K562 (cell line): Measurements from ENCODE around the gene CACNG3. TPM values are rescaled to one million over a fixed set of nuclear protein-coding genes. Genes with fewer than 3 reads are reported as not detected.

Experiments used
- ATAC-seq: fragments of 200-7000 bp; cut with Tn5 transposase; 3 replicates; pipeline ENCODE4 v1.9.1; 2020; ENCODE audit warnings: moderate library complexity
- BruUV-seq: library from RNA; stranded (reverse); fragments of 400-500 nt; replicated peaks from 2 replicates; lab custom pipeline; 2021; lab: Mats Ljungman, UMichigan
- CTCF ChIA-PET: fragments of 300-600 bp; formaldehyde crosslinking; extraction: SDS; loops from one replicate; lab custom pipeline; 2021; ENCODE audit warnings: low intra/inter-chr PET ratio; lab: Yijun Ruan, JAX
- POLR2A ChIA-PET: fragments of 300-600, 350-650 bp; sonication (Branson Sonifier 250); formaldehyde crosslinking; extraction: SDS; loops from one replicate; lab custom pipeline; 2021; ENCODE audit warnings: antibody characterized with exemption, inconsistent platforms; lab: Yijun Ruan, JAX
- DNase-seq, 4 experiments: peaks; one replicate each; pipeline versions ENCODE4 v3.0.0 to v3.0.0-alpha.2; 2011 to 2018; ENCODE audit warnings: low spot score in 3 of 4, mixed read lengths in 3 of 4; ENCODE audit errors: extremely low read depth in 1 of 4
- FAIRE-seq: peaks from 2 replicates; lab custom pipeline; 2011; peaks lifted over from hg19 to GRCh38; lab: Jason Lieb, UNC
- H2AFZ ChIP-seq: 2 replicates; pipeline ENCODE4 v1.6.0; 2011; ENCODE audit warnings: low read depth, low read length, control low read depth, inconsistent platforms
- H3K27ac ChIP-seq: fragments of 200-600 bp; 3 replicates; pipeline ENCODE4 v1.8.0; 2011; ENCODE audit warnings: low read depth, mild to moderate bottlenecking, control low read depth, inconsistent platforms, low read length, moderate library complexity, mixed read lengths; ENCODE audit errors: extremely low read depth
- H3K27me3 ChIP-seq, 2 experiments: fragments of 300-600 bp in 1 of 2; 2 replicates in 1 of 2; 3 replicates in 1 of 2; pipeline versions ENCODE4 v1.6.0 to v1.8.0; 2011; ENCODE audit warnings: inconsistent platforms in 2 of 2, low read length in 2 of 2, mild to moderate bottlenecking in 1 of 2, mixed read lengths in 1 of 2, moderate library complexity in 1 of 2; ENCODE audit not compliant: control insufficient read depth in 2 of 2, insufficient read depth in 2 of 2
- H3K36me3 ChIP-seq: fragments of 300-600 bp; 3 replicates; pipeline ENCODE4 v1.8.0; 2011; ENCODE audit warnings: mild to moderate bottlenecking, low read length, inconsistent platforms; ENCODE audit not compliant: control insufficient read depth, insufficient read depth
- H3K4me1 ChIP-seq, 2 experiments: fragments of 200-600 bp in 1 of 2; replicated peaks in 1 of 2; 2 replicates in 1 of 2; 3 replicates in 1 of 2; pipeline versions ENCODE4 v1.5.1 to v1.8.0; 2011; ENCODE audit warnings: inconsistent platforms in 2 of 2, low read length in 2 of 2, mild to moderate bottlenecking in 1 of 2, mixed read lengths in 1 of 2, moderate library complexity in 1 of 2; ENCODE audit not compliant: control insufficient read depth in 2 of 2, insufficient read depth in 2 of 2
- H3K4me2 ChIP-seq: 2 replicates; pipeline ENCODE4 v1.6.1; 2011; ENCODE audit warnings: low read length, control low read depth, inconsistent platforms, mixed read lengths; ENCODE audit not compliant: insufficient read depth
- H3K4me3 ChIP-seq: fragments of 200-600 bp; sonication (generic), shearing (Covaris generic); 2 replicates; pipeline ENCODE4 v1.5.1; 2016; ENCODE audit warnings: control low read depth, inconsistent platforms
- H3K79me2 ChIP-seq: fragments of 200-600 bp; 3 replicates; pipeline ENCODE4 v1.8.0; 2011; ENCODE audit warnings: low read length, inconsistent platforms; ENCODE audit not compliant: control insufficient read depth, insufficient read depth
- H3K9ac ChIP-seq, 2 experiments: 2 replicates each; pipeline versions ENCODE4 v1.6.0 to v1.6.1; 2011; ENCODE audit warnings: low read depth in 2 of 2, low read length in 2 of 2, control low read depth in 1 of 2, inconsistent platforms in 1 of 2, mild to moderate bottlenecking in 1 of 2, mixed read lengths in 1 of 2; ENCODE audit not compliant: insufficient read depth in 1 of 2
- H3K9me1 ChIP-seq: one replicate; pipeline ENCODE4 v1.6.0; 2011; ENCODE audit warnings: inconsistent platforms, mild to moderate bottlenecking, low read length, moderate library complexity; ENCODE audit not compliant: control insufficient read depth, insufficient read depth
- H3K9me3 ChIP-seq: replicated peaks from 2 replicates; pipeline ENCODE4 v1.5.1; 2011; ENCODE audit warnings: low read depth, low read length, inconsistent platforms; ENCODE audit not compliant: control insufficient read depth, insufficient read depth
- H4K20me1 ChIP-seq: replicated peaks from 2 replicates; pipeline ENCODE4 v1.6.1; 2011; ENCODE audit warnings: low read length, inconsistent platforms, mixed read lengths; ENCODE audit not compliant: control insufficient read depth, insufficient read depth
- ATF1 ChIP-seq, 2 experiments: fragments of 450-650 bp in 1 of 2; IDR thresholded peaks; 2 replicates each; pipeline ENCODE4 v1.6.1; 2016; ENCODE audit warnings: missing compliant biosample characterization in 1 of 2, missing genetic modification characterization in 1 of 2
- ESRRB ChIP-seq: fragments of 250-450 bp; sonication (Bioruptor Pico); IDR thresholded peaks from 2 replicates; pipeline ENCODE4 v1.5.0; 2020; ENCODE audit warnings: mild to moderate bottlenecking, moderate library complexity, borderline replicate concordance
- HDAC8 ChIP-seq: fragments of 450-650 bp; IDR thresholded peaks from 2 replicates; pipeline ENCODE4 v1.6.1; 2016; ENCODE audit warnings: mild to moderate bottlenecking, missing genetic modification characterization, moderate library complexity, missing compliant biosample characterization
- HNRNPUL1 ChIP-seq: fragments of 200-400 bp; formaldehyde crosslinking; IDR thresholded peaks from 2 replicates; pipeline ENCODE4 v1.6.1; 2017; ENCODE audit warnings: low read length
- MAFG ChIP-seq: fragments of 450-650 bp; conservative IDR thresholded peaks from 2 replicates; pipeline ENCODE4 v1.6.1; 2016; ENCODE audit warnings: missing genetic modification characterization, missing compliant biosample characterization
- NFIC ChIP-seq: fragments of 450-650 bp; IDR thresholded peaks from 2 replicates; pipeline ENCODE4 v1.6.1; 2017; ENCODE audit warnings: mild to moderate bottlenecking, inconsistent platforms
- OTX1 ChIP-seq: fragments of 450-650 bp; formaldehyde crosslinking; IDR thresholded peaks from 2 replicates; pipeline ENCODE4 v1.4.0; 2022; ENCODE audit warnings: mild to moderate bottlenecking
- ZNF384 ChIP-seq: IDR thresholded peaks from 2 replicates; pipeline ENCODE4 v1.6.1; 2012; ENCODE audit warnings: low read depth, low read length, improper control_type of control experiment
- ZNF589 ChIP-seq: fragments of 200-800 bp; sonication (Bioruptor generic); IDR thresholded peaks from 2 replicates; pipeline ENCODE4 v1.6.1; 2016; ENCODE audit warnings: low read depth, missing genetic modification characterization, missing compliant biosample characterization
- WGBS: fragments of 100-300 bp; shearing (Covaris generic); methylation state at CpG from one replicate; pipeline ENCODE4 v1.1.6; 2016; ENCODE audit warnings: low coverage, mixed read lengths; ENCODE audit not compliant: insufficient coverage; ENCODE audit errors: missing lambda C conversion rate; 5-methylcytosine and 5-hydroxymethylcytosine counted together
- in situ Hi-C: fragments of 300-500 bp; cut with MboI; formaldehyde crosslinking; loops from 4 replicates; pipeline ENCODE4 v1.15.0; 2018; ENCODE audit warnings: inconsistent platforms, mixed read lengths
- intact Hi-C: fragments of 100-400 bp; cut with micrococcal nuclease; formaldehyde crosslinking; loops from 2 replicates; pipeline ENCODE4 v1.14.2; 2022
- polyA plus RNA-seq, 8 experiments: library from polyadenylated mRNA; depleted of rRNA in 4 of 8; stranded (reverse) in 5 of 8; unstranded in 3 of 8; fragments of >200 nt; fragmentation: Nextera tagmentation in 2 of 8; fragmentation: Illumina TruSeq in 1 of 8; extraction: Ambion mirVana in 2 of 8; extraction: Trizol in 1 of 8; gene quantifications; 2 replicates each; pipeline versions ENCODE4 v1.2.1 to v1.2.3, GENCODE V29; 2011 to 2014; ENCODE audit warnings: inconsistent platforms in 1 of 8, missing spikeins in 1 of 8
- total RNA-seq, 7 experiments: library from RNA; depleted of rRNA in 6 of 7; stranded (reverse); fragments of >200 nt in 6 of 7; fragmentation: Illumina TruSeq in 2 of 7; extraction: Trizol in 2 of 7; gene quantifications; 2 replicates each; pipeline versions ENCODE4 v1.2.1 to v1.2.3, GENCODE V29; 2011 to 2021; ENCODE audit warnings: low replicate concordance in 1 of 7
- TF ChIP-seq, protein P1 (sequence below): sonication (generic); formaldehyde crosslinking; IDR thresholded peaks from 2 replicates; pipeline ENCODE4 v1.8.0; 2023; ENCODE audit warnings: mild to moderate bottlenecking, missing genetic modification reagents
- TF ChIP-seq, protein P2 (sequence below): sonication (generic); formaldehyde crosslinking; IDR thresholded peaks from 2 replicates; pipeline ENCODE4 v1.9.0; 2022; ENCODE audit warnings: mild to moderate bottlenecking, missing genetic modification reagents
- TF ChIP-seq, protein P3 (sequence below): sonication (generic); formaldehyde crosslinking; IDR thresholded peaks from 2 replicates; pipeline ENCODE4 v1.8.0; 2022; ENCODE audit warnings: missing genetic modification reagents, mild to moderate bottlenecking, moderate library complexity, borderline replicate concordance
- TF ChIP-seq, protein P4 (sequence below): sonication (generic); formaldehyde crosslinking; IDR thresholded peaks from 2 replicates; pipeline ENCODE4 v1.8.1; 2023; ENCODE audit warnings: mild to moderate bottlenecking, missing genetic modification reagents

The CACNG3 gene
- total and polyA plus RNA-seq, 9 of the 15 experiments (the other 6 are each of a cell fraction or from before 2014, with no cell fraction given), result not detected

DNA sequence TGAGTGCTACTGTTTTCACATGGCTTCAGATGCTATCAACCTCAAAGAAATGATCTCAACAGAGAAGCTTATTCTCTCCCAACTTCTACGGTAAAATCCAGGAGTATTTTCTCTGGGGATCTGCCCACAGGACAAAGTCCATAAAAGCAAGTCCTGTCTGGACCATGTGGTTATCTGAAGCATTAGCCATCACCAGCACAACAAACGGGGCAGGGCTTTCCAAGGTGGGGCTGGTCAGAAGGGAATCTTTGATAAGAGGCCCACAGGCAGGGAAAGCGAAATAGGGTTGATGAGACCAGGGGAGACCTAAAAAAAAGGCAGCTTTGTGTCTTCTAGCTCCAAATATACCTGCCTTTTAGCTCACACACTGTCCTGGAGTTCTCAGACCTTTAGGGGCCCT lies 38.7 kb upstream of the CACNG3 start (continued):
- TF ChIP-seq, protein P1, sequence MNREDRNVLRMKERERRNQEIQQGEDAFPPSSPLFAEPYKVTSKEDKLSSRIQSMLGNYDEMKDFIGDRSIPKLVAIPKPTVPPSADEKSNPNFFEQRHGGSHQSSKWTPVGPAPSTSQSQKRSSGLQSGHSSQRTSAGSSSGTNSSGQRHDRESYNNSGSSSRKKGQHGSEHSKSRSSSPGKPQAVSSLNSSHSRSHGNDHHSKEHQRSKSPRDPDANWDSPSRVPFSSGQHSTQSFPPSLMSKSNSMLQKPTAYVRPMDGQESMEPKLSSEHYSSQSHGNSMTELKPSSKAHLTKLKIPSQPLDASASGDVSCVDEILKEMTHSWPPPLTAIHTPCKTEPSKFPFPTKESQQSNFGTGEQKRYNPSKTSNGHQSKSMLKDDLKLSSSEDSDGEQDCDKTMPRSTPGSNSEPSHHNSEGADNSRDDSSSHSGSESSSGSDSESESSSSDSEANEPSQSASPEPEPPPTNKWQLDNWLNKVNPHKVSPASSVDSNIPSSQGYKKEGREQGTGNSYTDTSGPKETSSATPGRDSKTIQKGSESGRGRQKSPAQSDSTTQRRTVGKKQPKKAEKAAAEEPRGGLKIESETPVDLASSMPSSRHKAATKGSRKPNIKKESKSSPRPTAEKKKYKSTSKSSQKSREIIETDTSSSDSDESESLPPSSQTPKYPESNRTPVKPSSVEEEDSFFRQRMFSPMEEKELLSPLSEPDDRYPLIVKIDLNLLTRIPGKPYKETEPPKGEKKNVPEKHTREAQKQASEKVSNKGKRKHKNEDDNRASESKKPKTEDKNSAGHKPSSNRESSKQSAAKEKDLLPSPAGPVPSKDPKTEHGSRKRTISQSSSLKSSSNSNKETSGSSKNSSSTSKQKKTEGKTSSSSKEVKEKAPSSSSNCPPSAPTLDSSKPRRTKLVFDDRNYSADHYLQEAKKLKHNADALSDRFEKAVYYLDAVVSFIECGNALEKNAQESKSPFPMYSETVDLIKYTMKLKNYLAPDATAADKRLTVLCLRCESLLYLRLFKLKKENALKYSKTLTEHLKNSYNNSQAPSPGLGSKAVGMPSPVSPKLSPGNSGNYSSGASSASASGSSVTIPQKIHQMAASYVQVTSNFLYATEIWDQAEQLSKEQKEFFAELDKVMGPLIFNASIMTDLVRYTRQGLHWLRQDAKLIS, result no peak
- TF ChIP-seq OTX1 (CRISPR knock-in tag) (no peak), ZNF384 (no peak)

DNA sequence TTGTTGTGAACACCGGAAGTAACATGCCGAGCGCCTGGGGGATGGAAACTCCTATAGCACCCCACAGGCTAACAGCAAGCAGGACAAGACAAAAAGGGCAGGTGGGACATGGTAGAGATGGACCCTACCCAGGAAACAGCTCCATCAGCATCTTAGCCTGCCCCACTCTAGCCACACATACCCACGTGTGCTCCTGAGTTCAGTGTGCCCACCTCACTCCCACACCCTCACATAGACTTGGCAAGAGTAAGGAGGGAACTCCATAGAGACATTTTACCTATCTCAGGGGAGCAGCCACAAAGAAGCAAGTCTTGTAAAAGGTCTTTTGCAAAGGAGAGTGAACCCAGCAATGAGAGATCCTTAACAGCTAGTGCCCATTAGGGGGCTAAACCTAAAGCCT lies 37.8 kb upstream of the CACNG3 start:
- Histone ChIP-seq H3K9me3 (no peaks in the 10 kb centered on the region), H3K79me2 (no peaks in the 10 kb centered on the region), H3K9me1 (peaks cover 4% of the 10 kb centered on the region), H4K20me1 (no peaks in the 10 kb centered on the region), H3K9ac (no peak overlapping the region), H3K4me2 (no peak overlapping the region), H3K27ac (no peak overlapping the region), H3K27me3 (no peaks in the 10 kb centered on the region), H3K36me3 (peaks cover 60% of the 10 kb centered on the region), H3K4me1 (peaks cover 6 to 33% of the 10 kb centered on the region in 2 experiments; a peak in 3 of 5 replicates), H3K4me3 (no peak overlapping the region), H2AFZ (no peak overlapping the region)
- BruUV-seq, result no TSS peak
- 83% methylated on average over 4 of the region's 4 CpGs for WGBS
- no peak for FAIRE-seq
- no peak; the same call in 2 of the 3 replicates for ATAC-seq
- ChIA-PET CTCF (no interaction called here), POLR2A (interaction anchor here (1.0 to 1.4 kb wide), 2 partner anchors 8 to 14 kb away, joined by 3 read pairs; no protein-coding TSS in a partner anchor)
- in situ Hi-C loops, result no loop called here
- DNase-seq, result no peak
- intact Hi-C loops, result no loop called here
- TF ChIP-seq NFIC (no peak), HDAC8 (tag) (no peak), ESRRB (no peak), HNRNPUL1 (no peak), ZNF589 (CRISPR knock-in tag) (no peak), MAFG (no peak), ATF1 (CRISPR knock-in tag; IDR thresholded peaks at IDR 0.05) (no peak), ATF1 (tag; IDR thresholded peaks at IDR 0.05) (no peak)
- TF ChIP-seq, protein P2, sequence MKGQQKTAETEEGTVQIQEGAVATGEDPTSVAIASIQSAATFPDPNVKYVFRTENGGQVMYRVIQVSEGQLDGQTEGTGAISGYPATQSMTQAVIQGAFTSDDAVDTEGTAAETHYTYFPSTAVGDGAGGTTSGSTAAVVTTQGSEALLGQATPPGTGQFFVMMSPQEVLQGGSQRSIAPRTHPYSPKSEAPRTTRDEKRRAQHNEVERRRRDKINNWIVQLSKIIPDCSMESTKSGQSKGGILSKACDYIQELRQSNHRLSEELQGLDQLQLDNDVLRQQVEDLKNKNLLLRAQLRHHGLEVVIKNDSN (CRISPR knock-in tag), result no peak
- TF ChIP-seq, protein P3, sequence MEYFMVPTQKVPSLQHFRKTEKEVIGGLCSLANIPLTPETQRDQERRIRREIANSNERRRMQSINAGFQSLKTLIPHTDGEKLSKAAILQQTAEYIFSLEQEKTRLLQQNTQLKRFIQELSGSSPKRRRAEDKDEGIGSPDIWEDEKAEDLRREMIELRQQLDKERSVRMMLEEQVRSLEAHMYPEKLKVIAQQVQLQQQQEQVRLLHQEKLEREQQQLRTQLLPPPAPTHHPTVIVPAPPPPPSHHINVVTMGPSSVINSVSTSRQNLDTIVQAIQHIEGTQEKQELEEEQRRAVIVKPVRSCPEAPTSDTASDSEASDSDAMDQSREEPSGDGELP, result no peak
- TF ChIP-seq, protein P4, sequence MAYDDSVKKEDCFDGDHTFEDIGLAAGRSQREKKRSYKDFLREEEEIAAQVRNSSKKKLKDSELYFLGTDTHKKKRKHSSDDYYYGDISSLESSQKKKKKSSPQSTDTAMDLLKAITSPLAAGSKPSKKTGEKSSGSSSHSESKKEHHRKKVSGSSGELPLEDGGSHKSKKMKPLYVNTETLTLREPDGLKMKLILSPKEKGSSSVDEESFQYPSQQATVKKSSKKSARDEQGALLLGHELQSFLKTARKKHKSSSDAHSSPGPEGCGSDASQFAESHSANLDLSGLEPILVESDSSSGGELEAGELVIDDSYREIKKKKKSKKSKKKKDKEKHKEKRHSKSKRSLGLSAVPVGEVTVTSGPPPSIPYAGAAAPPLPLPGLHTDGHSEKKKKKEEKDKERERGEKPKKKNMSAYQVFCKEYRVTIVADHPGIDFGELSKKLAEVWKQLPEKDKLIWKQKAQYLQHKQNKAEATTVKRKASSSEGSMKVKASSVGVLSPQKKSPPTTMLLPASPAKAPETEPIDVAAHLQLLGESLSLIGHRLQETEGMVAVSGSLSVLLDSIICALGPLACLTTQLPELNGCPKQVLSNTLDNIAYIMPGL (CRISPR knock-in tag), result no peak
